Neutrophil (primary cell): Measurements from ENCODE around the gene C17orf75.

ENCODE experiments used
- H3K27ac ChIP-seq: fragments of 200-600 bp; sonication (generic); 2 replicates; pipeline ENCODE4 v1.5.1; 2016; ENCODE audit warnings: mild to moderate bottlenecking, moderate library complexity
- H3K27me3 ChIP-seq: fragments of 200-600 bp; sonication (generic); 2 replicates; pipeline ENCODE4 v1.6.0; 2016; ENCODE audit warnings: mild to moderate bottlenecking
- H3K36me3 ChIP-seq: fragments of 200-600 bp; sonication (generic); 2 replicates; pipeline ENCODE4 v1.5.1; 2017
- H3K4me1 ChIP-seq, 2 experiments: fragments of 200-600 bp in 1 of 2; sonication (generic) in 1 of 2; 1 replicate in 1 of 2; 2 replicates in 1 of 2; pipeline versions ENCODE4 v1.5.1 to v1.6.1; 2013 to 2016; ENCODE audit warnings: low read depth in 1 of 2, low read length in 1 of 2, mild to moderate bottlenecking in 1 of 2, moderate library complexity in 1 of 2; ENCODE audit not compliant: control insufficient read depth in 1 of 2, insufficient read depth in 1 of 2
- H3K4me3 ChIP-seq, 2 experiments: fragments of 200-600 bp in 1 of 2; sonication (generic) in 1 of 2; 1 replicate in 1 of 2; 2 replicates in 1 of 2; pipeline ENCODE4 v1.5.1; 2013 to 2016; ENCODE audit warnings: low read depth in 1 of 2, low read length in 1 of 2, mild to moderate bottlenecking in 1 of 2, moderate library complexity in 1 of 2
- H3K9me3 ChIP-seq: fragments of 200-600 bp; sonication (generic); 2 replicates; pipeline ENCODE4 v1.5.1; 2016
- TF ChIP-seq, protein P1 (sequence below): fragments of 200-600 bp; sonication (generic); IDR thresholded peaks from 2 replicates; pipeline ENCODE4 v1.5.1; 2016; ENCODE audit warnings: antibody characterized with exemption

The C17orf75 gene

DNA sequence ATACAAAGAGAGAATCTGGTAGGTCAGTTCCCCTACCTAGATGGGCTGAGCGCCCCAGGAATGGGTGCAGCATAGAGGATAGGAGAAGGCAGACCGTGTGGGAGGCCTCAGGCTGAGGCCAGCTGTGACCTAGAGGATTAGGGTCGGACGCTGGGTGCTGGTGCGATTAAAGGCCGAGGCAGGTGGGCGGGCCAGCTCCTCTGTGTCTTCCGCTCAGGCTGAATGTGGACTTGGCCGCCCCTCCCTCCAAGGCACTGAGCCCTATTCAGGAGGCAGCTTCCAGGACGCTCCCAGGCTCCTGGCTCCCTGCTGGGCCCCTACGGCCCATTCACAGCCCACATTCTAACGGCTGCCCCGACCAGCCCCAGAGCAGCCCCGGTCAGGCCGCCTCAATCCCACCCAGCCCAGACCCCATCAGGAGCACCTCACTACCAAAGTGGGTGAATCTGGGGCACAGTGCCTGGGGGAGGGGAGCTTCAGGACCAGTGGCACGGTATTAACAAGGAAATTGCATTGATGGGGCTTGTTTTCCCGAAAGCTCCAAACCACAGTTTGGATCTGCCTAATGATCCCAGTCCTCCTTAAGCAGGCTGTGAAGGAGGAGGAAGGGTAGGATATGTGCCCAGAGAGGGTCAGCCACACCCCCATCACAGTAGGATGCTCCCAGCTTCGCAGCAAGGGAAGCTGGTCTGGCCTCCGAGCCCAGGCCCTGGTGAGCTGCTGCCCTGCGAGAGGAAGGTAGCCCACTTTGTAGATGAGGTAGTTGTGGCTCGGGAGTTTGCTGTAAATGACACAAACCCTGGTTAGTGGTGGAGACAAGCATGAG lies 61.9 kb downstream of the C17orf75 start:
- Histone ChIP-seq H3K9me3 (no peaks in the 10 kb centered on the region), H3K27me3 (peaks cover 38% of the 10 kb centered on the region), H3K27ac (no peak overlapping the region), H3K4me3 (no peak overlapping the region), H3K4me1 (peaks cover 0 to 1% of the 10 kb centered on the region in 2 experiments), H3K36me3 (no peaks in the 10 kb centered on the region)
- TF ChIP-seq, protein P1, sequence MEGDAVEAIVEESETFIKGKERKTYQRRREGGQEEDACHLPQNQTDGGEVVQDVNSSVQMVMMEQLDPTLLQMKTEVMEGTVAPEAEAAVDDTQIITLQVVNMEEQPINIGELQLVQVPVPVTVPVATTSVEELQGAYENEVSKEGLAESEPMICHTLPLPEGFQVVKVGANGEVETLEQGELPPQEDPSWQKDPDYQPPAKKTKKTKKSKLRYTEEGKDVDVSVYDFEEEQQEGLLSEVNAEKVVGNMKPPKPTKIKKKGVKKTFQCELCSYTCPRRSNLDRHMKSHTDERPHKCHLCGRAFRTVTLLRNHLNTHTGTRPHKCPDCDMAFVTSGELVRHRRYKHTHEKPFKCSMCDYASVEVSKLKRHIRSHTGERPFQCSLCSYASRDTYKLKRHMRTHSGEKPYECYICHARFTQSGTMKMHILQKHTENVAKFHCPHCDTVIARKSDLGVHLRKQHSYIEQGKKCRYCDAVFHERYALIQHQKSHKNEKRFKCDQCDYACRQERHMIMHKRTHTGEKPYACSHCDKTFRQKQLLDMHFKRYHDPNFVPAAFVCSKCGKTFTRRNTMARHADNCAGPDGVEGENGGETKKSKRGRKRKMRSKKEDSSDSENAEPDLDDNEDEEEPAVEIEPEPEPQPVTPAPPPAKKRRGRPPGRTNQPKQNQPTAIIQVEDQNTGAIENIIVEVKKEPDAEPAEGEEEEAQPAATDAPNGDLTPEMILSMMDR: no peak

DNA sequence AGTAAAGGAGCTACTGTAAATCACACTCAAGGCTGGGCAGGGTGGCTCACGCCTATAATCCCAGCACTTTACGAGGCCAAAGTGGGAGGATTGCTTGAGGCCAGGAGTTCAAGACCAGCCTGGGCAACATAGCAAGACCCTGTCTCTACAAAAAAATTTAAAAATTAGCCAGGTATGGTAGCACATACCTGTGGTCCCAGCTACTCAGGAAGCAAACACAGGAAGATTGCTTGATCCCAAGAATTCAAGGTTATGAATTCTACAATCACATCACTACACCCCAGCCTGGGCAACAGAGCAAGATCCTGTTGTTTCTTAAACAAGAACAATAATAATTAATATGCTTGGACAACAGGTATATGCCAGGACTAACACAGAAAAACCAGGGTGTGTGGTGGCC lies 63.2 kb downstream of the C17orf75 start:
- no peak overlapping the region for H3K27ac ChIP-seq
- peaks cover 38% of the 10 kb centered on the region for H3K27me3 ChIP-seq
- H3K9me3 ChIP-seq: no peaks in the 10 kb centered on the region
- no peaks in the 10 kb centered on the region for H3K36me3 ChIP-seq
- TF ChIP-seq, protein P1: no peak
- H3K4me3 ChIP-seq: no peak overlapping the region
- no peaks in the 10 kb centered on the region for H3K4me1 ChIP-seq
